HepG2 (cell line): ENCODE data around the gene ACSM2B. TPM values are rescaled to one million over a fixed set of nuclear protein-coding genes. Genes with fewer than 3 reads are reported as not detected.

ENCODE experiments used
- ATAC-seq: fragments of 200-7000 bp; cut with Tn5 transposase; 3 replicates; pipeline ENCODE4 v1.9.1; 2020; ENCODE audit warnings: mild to moderate bottlenecking, moderate library complexity
- BruUV-seq: library from RNA; stranded (reverse); fragments of 400-500 nt; replicated peaks from 2 replicates; lab custom pipeline; 2021; lab: Mats Ljungman, UMichigan
- CTCF ChIA-PET: fragments of 300-600 bp; formaldehyde crosslinking; extraction: SDS; loops from one replicate; lab custom pipeline; 2021; ENCODE audit warnings: low total read pairs, inconsistent platforms, low intra/inter-chr PET ratio; lab: Yijun Ruan, JAX
- POLR2A ChIA-PET: fragments of 350-600 bp; sonication (Branson Sonifier 250); formaldehyde crosslinking; loops from one replicate; lab custom pipeline; 2020; ENCODE audit warnings: antibody characterized with exemption, inconsistent platforms; lab: Yijun Ruan, JAX
- DNase-seq: peaks from one replicate; pipeline ENCODE4 v3.0.0-alpha.2; 2015; ENCODE audit warnings: low spot score
- FAIRE-seq: peaks from 3 replicates; lab custom pipeline; 2011; peaks lifted over from hg19 to GRCh38; lab: Jason Lieb, UNC
- H2AFZ ChIP-seq: one replicate; pipeline ENCODE4 v1.6.1; 2011; ENCODE audit warnings: low read length, inconsistent platforms
- H3K27ac ChIP-seq: fragments of 300-600 bp; 3 replicates; pipeline ENCODE4 v1.8.0; 2011; ENCODE audit warnings: mixed run types, mild to moderate bottlenecking, mixed read lengths, low read length, inconsistent platforms; ENCODE audit not compliant: insufficient read depth; ENCODE audit errors: extremely low read length
- H3K27me3 ChIP-seq, 2 experiments: fragments of 200-600 bp in 1 of 2; 2 replicates in 1 of 2; 3 replicates in 1 of 2; pipeline versions ENCODE4 v1.6.0 to v1.8.0; 2011; ENCODE audit warnings: low read length in 2 of 2, mild to moderate bottlenecking in 2 of 2, moderate library complexity in 2 of 2, inconsistent platforms in 1 of 2; ENCODE audit not compliant: insufficient read depth in 2 of 2, control insufficient read depth in 1 of 2
- H3K36me3 ChIP-seq, 2 experiments: fragments of 200-600 bp in 1 of 2; replicated peaks in 1 of 2; 2 replicates in 1 of 2; 3 replicates in 1 of 2; pipeline versions ENCODE4 v1.5.1 to v1.8.0; 2011; ENCODE audit warnings: low read length in 2 of 2, inconsistent platforms in 1 of 2; ENCODE audit not compliant: insufficient read depth in 2 of 2, control insufficient read depth in 1 of 2
- H3K4me1 ChIP-seq: 2 replicates; pipeline ENCODE4 v1.5.1; 2012; ENCODE audit warnings: low read length, inconsistent platforms; ENCODE audit not compliant: insufficient read depth
- H3K4me2 ChIP-seq: 2 replicates; pipeline ENCODE4 v1.6.0; 2011; ENCODE audit warnings: low read depth, low read length, inconsistent platforms
- H3K4me3 ChIP-seq, 3 experiments: fragments of 200-600 bp in 1 of 3; sonication (generic), shearing (Covaris generic) in 1 of 3; replicated peaks in 1 of 3; 2 replicates each; pipeline ENCODE4 v1.5.1; 2011 to 2016; ENCODE audit warnings: low read length in 3 of 3, inconsistent platforms in 2 of 3, low read depth in 2 of 3, mild to moderate bottlenecking in 2 of 3, control low read depth in 1 of 3, mixed read lengths in 1 of 3; ENCODE audit not compliant: insufficient read depth in 1 of 3
- H3K79me2 ChIP-seq: one replicate; pipeline ENCODE4 v1.6.1; 2011; ENCODE audit warnings: low read length, inconsistent platforms; ENCODE audit not compliant: insufficient read depth
- H3K9ac ChIP-seq: 2 replicates; pipeline ENCODE4 v1.6.0; 2011; ENCODE audit warnings: mild to moderate bottlenecking, low read depth, low read length, inconsistent platforms; ENCODE audit not compliant: insufficient read depth
- H3K9me3 ChIP-seq: 2 replicates; pipeline ENCODE4 v1.5.1; 2012; ENCODE audit warnings: mild to moderate bottlenecking, low read length
- H4K20me1 ChIP-seq: 2 replicates; pipeline ENCODE4 v1.6.0; 2011; ENCODE audit warnings: inconsistent platforms, mild to moderate bottlenecking, low read length, moderate library complexity; ENCODE audit not compliant: insufficient read depth
- ARNTL ChIP-seq: sonication (generic); formaldehyde crosslinking; IDR thresholded peaks from 2 replicates; pipeline ENCODE4 v1.4.0; 2020; ENCODE audit warnings: mild to moderate bottlenecking, missing genetic modification reagents
- CBX5 ChIP-seq: sonication (generic); formaldehyde crosslinking; IDR thresholded peaks from 2 replicates; pipeline ENCODE4 v1.4.0; 2020; ENCODE audit warnings: missing genetic modification reagents, borderline replicate concordance
- FOXK1 ChIP-seq: sonication (generic); formaldehyde crosslinking; IDR thresholded peaks from 2 replicates; pipeline ENCODE4 v1.4.0; 2020; ENCODE audit warnings: low read depth, missing genetic modification reagents, borderline replicate concordance
- GZF1 ChIP-seq: sonication (generic); formaldehyde crosslinking; IDR thresholded peaks from 2 replicates; pipeline ENCODE4 v1.5.1; 2020; ENCODE audit warnings: mild to moderate bottlenecking, missing genetic modification reagents
- RFXAP ChIP-seq: sonication (generic); formaldehyde crosslinking; IDR thresholded peaks from 2 replicates; pipeline ENCODE4 v1.4.0; 2020; ENCODE audit warnings: missing genetic modification reagents, borderline replicate concordance
- SETDB1 ChIP-seq: sonication (generic); formaldehyde crosslinking; IDR thresholded peaks from 2 replicates; pipeline ENCODE4 v1.5.1; 2020; ENCODE audit warnings: missing genetic modification reagents, mild to moderate bottlenecking, borderline replicate concordance
- SRSF1 ChIP-seq: fragments of 200-400 bp; formaldehyde crosslinking; optimal IDR thresholded peaks from 2 replicates; pipeline ENCODE3; 2017; ENCODE audit warnings: mild to moderate bottlenecking, low read depth, low read length, moderate library complexity
- ZNF24 ChIP-seq: fragments of 450-650 bp; IDR thresholded peaks from 2 replicates; pipeline ENCODE4 v1.6.1; 2017; ENCODE audit warnings: antibody characterized with exemption, mild to moderate bottlenecking
- ZNF616 ChIP-seq: sonication (generic); formaldehyde crosslinking; IDR thresholded peaks from 2 replicates; pipeline ENCODE4 v1.5.0; 2020; ENCODE audit warnings: low read depth, mild to moderate bottlenecking, missing genetic modification reagents
- ZNF703 ChIP-seq: sonication (generic); formaldehyde crosslinking; IDR thresholded peaks from 2 replicates; pipeline ENCODE4 v1.5.1; 2020; ENCODE audit warnings: missing genetic modification reagents, mild to moderate bottlenecking, moderate library complexity, borderline replicate concordance
- ZNF788 ChIP-seq: sonication (generic); formaldehyde crosslinking; IDR thresholded peaks from 2 replicates; pipeline ENCODE4 v1.5.0; 2020; ENCODE audit warnings: mild to moderate bottlenecking, missing genetic modification reagents, borderline replicate concordance
- WGBS: methylation state at CpG from one replicate; pipeline ENCODE4 v1.1.6; 2017; ENCODE audit warnings: low lambda C conversion rate; 5-methylcytosine and 5-hydroxymethylcytosine counted together
- in situ Hi-C: cut with HindIII; loops from 2 replicates; pipeline ENCODE4 v1.10.0; 2017; ENCODE audit warnings: low pct_unique_long_range_greater_than_20kb; ENCODE audit not compliant: extremely low pct_ligation_motif_present
- intact Hi-C: fragments of 100-400 bp; cut with micrococcal nuclease; formaldehyde crosslinking; loops from one replicate; pipeline ENCODE4 v1.10.0; 2022; ENCODE audit not compliant: unreplicated experiment
- polyA plus RNA-seq, 8 experiments: library from polyadenylated mRNA; depleted of rRNA in 3 of 8; stranded (reverse) in 7 of 8; unstranded in 1 of 8; fragments of >200 nt; fragmentation: Illumina TruSeq in 4 of 8; extraction: Trizol in 4 of 8; gene quantifications; 2 replicates each; pipeline versions ENCODE4 v1.2.1 to v1.2.3, GENCODE V29; 2011 to 2016; ENCODE audit warnings: low read depth in 4 of 8, missing spikeins in 1 of 8, mixed read lengths in 1 of 8; ENCODE audit not compliant: insufficient read depth in 1 of 8
- total RNA-seq, 5 experiments: library from RNA; depleted of rRNA; stranded (reverse); fragments of >200 nt; fragmentation: Illumina TruSeq; extraction: Trizol; gene quantifications; 2 replicates each; pipeline ENCODE4 v1.2.3, GENCODE V29; 2016; ENCODE audit warnings: low read depth in 1 of 5
- TF ChIP-seq, protein P1 (sequence below): IDR thresholded peaks from 2 replicates; pipeline ENCODE4 v1.6.1; 2016; ENCODE audit warnings: low read depth, borderline replicate concordance
- TF ChIP-seq, protein P2 (sequence below): sonication (generic); formaldehyde crosslinking; IDR thresholded peaks from 2 replicates; pipeline ENCODE4 v1.8.1; 2022; ENCODE audit warnings: low read depth, mild to moderate bottlenecking, missing genetic modification reagents
- TF ChIP-seq, protein P3 (sequence below): fragments of 450-650 bp; IDR thresholded peaks from 2 replicates; pipeline ENCODE4 v1.6.1; 2016

Gene ACSM2B
- total and polyA plus RNA-seq, 2 of the 13 experiments (the other 11 are each of a cell fraction or from before 2014, with no cell fraction given), result 22.9 to 34.0 TPM

DNA sequence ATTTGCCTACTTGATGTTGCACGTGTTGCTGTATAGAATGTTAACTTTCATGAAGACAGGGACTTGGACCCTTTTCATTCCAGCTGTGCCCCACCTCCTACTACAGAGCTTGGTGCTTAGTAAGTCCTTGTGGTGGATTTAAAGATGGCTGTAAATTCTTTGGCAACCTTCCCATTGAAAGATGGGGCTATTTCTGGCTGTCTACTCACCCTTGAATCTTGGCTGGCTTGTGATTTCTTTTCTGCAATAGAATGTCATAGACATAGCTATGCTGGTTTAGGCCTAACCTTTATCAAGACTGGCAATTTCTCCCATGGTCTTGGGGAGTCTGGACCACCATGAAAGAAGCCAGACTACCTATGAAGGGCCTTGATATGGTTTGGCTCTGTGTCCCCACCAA, 65.8 kb downstream of the ACSM2B start:
- in situ Hi-C loops (no loop called here), intact Hi-C loops (no loop called here)
- no peak for TF ChIP-seq RFXAP
- H2AFZ ChIP-seq, result no peak overlapping the region
- CTCF ChIA-PET, result no interaction called here
- H4K20me1 ChIP-seq, result no peaks in the 10 kb centered on the region
- ATAC-seq (no peak), DNase-seq (no peak), FAIRE-seq (no peak)
- no peaks in the 10 kb centered on the region for H3K27me3 ChIP-seq
- 0% methylated on average over 1 of the region's 1 CpG for WGBS
- no peaks in the 10 kb centered on the region for H3K36me3 ChIP-seq
- no peaks in the 10 kb centered on the region for H3K79me2 ChIP-seq
- no peak overlapping the region for H3K9ac ChIP-seq
- peaks cover 36% of the 10 kb centered on the region for H3K9me3 ChIP-seq
- H3K4me1 ChIP-seq, result peaks cover 3% of the 10 kb centered on the region
- BruUV-seq, result no TSS peak
- POLR2A ChIA-PET, result no interaction called here
- no peak overlapping the region for H3K27ac ChIP-seq
- H3K4me3 ChIP-seq, result no peak overlapping the region
- no peak overlapping the region for H3K4me2 ChIP-seq

DNA sequence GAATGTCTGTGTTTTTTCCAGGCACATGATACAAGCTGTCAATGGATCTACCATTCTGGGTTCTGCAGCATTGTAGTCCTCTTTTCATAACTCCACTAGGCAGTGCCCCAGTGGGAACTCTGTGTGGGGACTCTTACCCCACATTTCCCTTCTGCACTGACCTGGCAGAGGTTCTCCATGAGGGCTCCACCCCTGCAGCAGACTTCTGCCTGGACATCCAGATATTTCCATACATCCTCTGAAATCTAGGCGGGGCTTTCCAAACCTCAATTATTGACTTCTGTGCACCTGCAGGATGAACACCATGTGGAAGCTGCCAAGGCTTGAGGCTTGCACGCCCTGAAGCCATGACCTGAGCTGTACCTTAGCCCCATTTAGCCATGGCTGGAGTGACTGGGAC, 68.9 kb downstream of the ACSM2B start:
- Histone ChIP-seq H3K4me3 (no peak overlapping the region), H2AFZ (no peak overlapping the region), H3K36me3 (no peaks in the 10 kb centered on the region), H4K20me1 (no peaks in the 10 kb centered on the region), H3K27ac (no peak overlapping the region), H3K4me2 (no peak overlapping the region), H3K9me3 (peaks cover 36% of the 10 kb centered on the region), H3K27me3 (no peaks in the 10 kb centered on the region), H3K9ac (no peak overlapping the region), H3K79me2 (no peaks in the 10 kb centered on the region), H3K4me1 (no peaks in the 10 kb centered on the region)
- no peak for FAIRE-seq
- ChIA-PET CTCF (no interaction called here), POLR2A (no interaction called here)
- intact Hi-C loops, result no loop called here
- no peak for ATAC-seq
- in situ Hi-C loops, result no loop called here
- WGBS, result 27% methylated on average over 2 of the region's 2 CpGs
- no TSS peak for BruUV-seq
- DNase-seq, result no peak
- TF ChIP-seq SRSF1 (no peak), ARNTL (no peak), SETDB1 (CRISPR knock-in tag) (peak; percentile 84; the same call in 1 of the 2 replicates), GZF1 (CRISPR knock-in tag) (no peak), ZNF24 (no peak), ZNF788 (CRISPR knock-in tag) (peak; percentile 63; the same call in 1 of the 2 replicates), ZNF703 (CRISPR knock-in tag) (no peak), CBX5 (CRISPR knock-in tag) (0 out of 2 replicates have a peak, but pooled peaks have one; percentile 47), FOXK1 (CRISPR knock-in tag) (no peak), ZNF616 (no peak)
- TF ChIP-seq, protein P1, sequence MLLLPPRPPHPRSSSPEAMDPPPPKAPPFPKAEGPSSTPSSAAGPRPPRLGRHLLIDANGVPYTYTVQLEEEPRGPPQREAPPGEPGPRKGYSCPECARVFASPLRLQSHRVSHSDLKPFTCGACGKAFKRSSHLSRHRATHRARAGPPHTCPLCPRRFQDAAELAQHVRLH (CRISPR knock-in tag), result no peak
- TF ChIP-seq, protein P2, sequence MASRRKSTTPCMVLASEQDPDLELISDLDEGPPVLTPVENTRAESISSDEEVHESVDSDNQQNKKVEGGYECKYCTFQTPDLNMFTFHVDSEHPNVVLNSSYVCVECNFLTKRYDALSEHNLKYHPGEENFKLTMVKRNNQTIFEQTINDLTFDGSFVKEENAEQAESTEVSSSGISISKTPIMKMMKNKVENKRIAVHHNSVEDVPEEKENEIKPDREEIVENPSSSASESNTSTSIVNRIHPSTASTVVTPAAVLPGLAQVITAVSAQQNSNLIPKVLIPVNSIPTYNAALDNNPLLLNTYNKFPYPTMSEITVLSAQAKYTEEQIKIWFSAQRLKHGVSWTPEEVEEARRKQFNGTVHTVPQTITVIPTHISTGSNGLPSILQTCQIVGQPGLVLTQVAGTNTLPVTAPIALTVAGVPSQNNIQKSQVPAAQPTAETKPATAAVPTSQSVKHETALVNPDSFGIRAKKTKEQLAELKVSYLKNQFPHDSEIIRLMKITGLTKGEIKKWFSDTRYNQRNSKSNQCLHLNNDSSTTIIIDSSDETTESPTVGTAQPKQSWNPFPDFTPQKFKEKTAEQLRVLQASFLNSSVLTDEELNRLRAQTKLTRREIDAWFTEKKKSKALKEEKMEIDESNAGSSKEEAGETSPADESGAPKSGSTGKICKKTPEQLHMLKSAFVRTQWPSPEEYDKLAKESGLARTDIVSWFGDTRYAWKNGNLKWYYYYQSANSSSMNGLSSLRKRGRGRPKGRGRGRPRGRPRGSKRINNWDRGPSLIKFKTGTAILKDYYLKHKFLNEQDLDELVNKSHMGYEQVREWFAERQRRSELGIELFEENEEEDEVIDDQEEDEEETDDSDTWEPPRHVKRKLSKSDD, result no peak
- TF ChIP-seq, protein P3, sequence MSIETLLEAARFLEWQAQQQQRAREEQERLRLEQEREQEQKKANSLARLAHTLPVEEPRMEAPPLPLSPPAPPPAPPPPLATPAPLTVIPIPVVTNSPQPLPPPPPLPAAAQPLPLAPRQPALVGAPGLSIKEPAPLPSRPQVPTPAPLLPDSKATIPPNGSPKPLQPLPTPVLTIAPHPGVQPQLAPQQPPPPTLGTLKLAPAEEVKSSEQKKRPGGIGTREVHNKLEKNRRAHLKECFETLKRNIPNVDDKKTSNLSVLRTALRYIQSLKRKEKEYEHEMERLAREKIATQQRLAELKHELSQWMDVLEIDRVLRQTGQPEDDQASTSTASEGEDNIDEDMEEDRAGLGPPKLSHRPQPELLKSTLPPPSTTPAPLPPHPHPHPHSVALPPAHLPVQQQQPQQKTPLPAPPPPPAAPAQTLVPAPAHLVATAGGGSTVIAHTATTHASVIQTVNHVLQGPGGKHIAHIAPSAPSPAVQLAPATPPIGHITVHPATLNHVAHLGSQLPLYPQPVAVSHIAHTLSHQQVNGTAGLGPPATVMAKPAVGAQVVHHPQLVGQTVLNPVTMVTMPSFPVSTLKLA, result no peak
